Forelimb muscle (tissue), 1 donor: ENCODE measurements around the gene PARD3B. TPM values are rescaled to one million over a fixed set of nuclear protein-coding genes. Genes with fewer than 3 reads are reported as not detected.
"Not testable (repeated sequence)": the region's sequence is repeated elsewhere in the genome, so short reads cannot be mapped to it uniquely, and the experiment has no call there.

Experiments used
- DNase-seq: peaks from one replicate; pipeline ENCODE4 v3.0.0-alpha.2; 2013; ENCODE audit warnings: low read depth
- polyA plus RNA-seq: library from polyadenylated mRNA; unstranded; fragments of 120-200 nt; gene quantifications from one replicate; pipeline ENCODE4 v1.2.1, GENCODE V29; 2013; ENCODE audit not compliant: insufficient read length

Gene PARD3B
- polyA plus RNA-seq, 1 donor: 6.8 TPM

GRCh38 chr2:205188239-205189138 lies 643.2 kb downstream of the PARD3B start:
- no peak for DNase-seq

GRCh38 chr2:205189301-205189700 lies 644.0 kb downstream of the PARD3B start:
- no peak for DNase-seq

DNA sequence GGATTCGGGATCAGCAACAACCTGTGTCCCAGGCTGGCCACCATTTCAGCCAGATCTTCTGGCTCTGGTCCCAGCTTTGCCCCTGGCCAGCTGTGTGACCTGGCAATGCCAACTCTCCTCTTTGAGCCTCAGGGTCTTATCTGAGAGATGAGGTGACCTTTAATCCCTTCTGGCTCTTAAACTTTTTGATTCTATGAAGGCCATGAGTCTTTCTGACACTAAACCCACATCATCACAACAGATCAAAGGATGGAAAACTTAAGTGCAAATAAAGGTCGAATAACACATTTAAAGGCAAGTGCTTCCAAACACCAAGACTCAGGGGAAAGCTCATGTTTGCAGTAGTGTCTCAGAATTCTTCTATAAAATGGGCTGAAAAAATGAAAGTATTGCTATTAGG lies 645.3 kb downstream of the PARD3B start:
- no peak for DNase-seq

DNA sequence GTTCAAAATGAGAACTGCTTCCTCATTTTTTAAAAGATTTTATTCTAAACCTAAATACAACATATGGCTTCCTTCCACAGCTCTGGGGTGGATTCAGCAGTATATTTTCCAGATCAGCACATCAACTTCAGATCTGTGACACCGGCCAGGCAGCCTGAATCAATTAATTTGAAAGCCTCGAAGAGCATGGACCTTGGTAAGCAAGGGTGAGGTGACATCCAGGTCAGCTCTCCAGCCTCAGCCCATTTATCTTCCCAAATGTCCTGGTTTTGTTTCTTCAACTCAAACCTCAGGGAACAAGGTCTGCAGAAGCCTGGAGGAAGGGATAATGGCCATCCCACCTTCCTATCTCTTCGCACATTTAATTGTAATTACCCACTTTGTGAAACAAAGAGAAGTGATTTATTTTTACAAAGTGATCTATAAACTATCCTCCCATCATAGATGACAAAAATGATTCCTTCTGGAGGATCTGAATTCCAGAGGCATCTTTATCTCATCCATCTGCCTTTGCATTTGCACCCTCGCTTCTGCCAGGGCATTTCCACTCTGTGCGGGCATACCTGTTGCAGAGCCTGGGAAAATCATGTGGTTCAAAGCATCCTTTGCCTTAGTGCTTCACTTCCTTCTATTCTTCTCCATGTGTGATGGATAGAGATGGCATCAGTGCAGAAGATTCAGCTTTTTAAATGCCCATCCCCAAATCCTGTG lies 648.0 kb downstream of the PARD3B start:
- DNase-seq: no peak

DNA sequence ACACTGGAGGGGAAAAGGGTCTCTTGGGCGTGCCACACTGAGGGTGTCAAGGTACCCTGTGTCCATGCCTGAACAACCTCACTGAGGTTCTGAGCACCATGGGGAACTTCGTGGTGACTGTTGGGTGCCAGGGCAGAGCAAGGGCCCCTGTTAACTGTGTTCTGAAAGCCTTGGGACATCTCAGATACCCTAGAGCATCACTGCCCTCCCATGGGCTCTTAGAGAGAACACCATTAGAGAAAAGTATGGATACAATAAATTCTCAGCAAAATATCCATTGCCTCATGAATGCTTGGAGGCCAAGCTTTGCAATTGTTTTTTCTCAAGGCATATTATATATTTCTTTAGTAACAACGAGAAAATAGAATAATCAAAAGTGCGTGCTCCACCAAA lies 648.6 kb downstream of the PARD3B start:
- no peak for DNase-seq

DNA sequence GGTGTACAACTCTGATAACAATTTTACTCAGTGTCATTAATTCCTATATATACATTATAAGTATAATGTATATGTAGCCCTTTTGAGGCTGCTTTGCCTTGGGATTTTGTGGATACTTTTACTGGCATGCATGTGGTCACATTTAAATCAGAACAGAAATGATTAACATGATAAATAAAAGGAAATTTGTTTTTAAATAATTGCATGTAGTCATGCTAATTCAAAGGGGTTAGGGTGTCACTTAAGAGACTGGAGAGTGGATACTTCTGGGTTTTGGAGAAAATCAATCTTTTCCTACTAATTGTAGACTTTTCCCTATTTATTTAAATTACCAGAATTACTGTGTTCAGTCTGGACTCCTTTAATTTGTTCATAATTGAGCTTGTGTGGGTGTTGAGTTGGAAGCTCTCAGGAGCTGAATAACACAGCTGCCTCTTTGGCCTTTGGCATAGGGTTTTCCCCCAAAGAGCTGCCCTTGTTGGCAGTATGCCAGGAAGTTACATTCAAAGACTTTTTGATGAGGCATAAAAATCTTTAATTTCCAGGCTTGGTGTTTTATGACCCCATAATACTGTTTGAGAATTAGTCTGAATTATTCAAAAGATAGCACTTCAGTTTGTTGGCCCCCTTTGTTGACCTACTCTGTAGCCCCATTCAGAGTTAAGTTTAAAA lies 652.3 kb downstream of the PARD3B start:
- DNase-seq: no peak

GRCh38 chr2:205198140-205198525 lies 652.9 kb downstream of the PARD3B start:
- no peak for DNase-seq

- no peak for DNase-seq
Observed at GRCh38 chr2:205199165-205199850, 654.0 kb downstream of the PARD3B start.

DNA sequence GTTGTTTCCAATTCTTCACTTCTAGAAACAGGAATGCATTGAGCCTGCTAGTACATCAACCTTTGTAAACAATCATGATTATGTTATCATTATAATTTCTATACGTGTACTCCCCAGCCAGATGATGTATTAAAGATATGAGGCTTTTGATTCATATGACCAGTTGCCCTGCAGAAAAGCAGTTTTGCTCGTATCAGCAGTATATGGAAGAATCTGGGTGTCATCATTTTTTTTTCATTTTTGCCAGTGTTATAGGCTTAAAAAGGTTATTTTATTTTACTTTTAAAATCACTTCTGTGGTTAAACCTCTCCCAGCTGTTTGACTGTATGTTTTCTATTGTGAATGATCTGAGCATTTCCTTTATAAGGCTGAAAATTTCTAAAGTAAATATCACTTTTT lies 665.2 kb downstream of the PARD3B start:
- no peak for DNase-seq

GRCh38 chr2:205212357-205212756 lies 667.1 kb downstream of the PARD3B start:
- no peak for DNase-seq

GRCh38 chr2:205216092-205216491 lies 670.8 kb downstream of the PARD3B start:
- DNase-seq: no peak

GRCh38 chr2:205216580-205216979 lies 671.3 kb downstream of the PARD3B start:
- no peak for DNase-seq

- no peak for DNase-seq
Observed at GRCh38 chr2:205217004-205217403, 671.7 kb downstream of the PARD3B start.

GRCh38 chr2:205218056-205218455 lies 672.8 kb downstream of the PARD3B start:
- DNase-seq: no peak

DNA sequence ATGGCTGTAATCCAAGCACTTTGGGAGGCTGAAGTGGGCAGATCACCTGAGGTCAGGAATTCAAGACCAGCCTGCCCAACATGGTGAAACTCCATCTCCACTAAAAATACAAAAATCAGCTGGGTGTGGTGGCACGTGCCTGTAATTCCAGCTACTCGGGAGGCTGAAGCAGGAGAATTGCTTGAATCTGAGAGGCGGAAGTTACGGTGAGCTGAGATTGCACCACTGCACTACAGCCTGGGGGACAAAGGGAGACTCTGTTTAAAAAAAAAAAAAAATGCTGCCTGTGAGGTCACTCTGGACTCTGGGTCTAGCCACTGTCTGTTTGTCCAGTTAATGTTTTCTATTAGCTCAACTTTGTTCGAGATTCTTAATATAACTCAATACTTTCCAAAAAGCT lies 673.5 kb downstream of the PARD3B start:
- DNase-seq: not testable (repeated sequence)

DNA sequence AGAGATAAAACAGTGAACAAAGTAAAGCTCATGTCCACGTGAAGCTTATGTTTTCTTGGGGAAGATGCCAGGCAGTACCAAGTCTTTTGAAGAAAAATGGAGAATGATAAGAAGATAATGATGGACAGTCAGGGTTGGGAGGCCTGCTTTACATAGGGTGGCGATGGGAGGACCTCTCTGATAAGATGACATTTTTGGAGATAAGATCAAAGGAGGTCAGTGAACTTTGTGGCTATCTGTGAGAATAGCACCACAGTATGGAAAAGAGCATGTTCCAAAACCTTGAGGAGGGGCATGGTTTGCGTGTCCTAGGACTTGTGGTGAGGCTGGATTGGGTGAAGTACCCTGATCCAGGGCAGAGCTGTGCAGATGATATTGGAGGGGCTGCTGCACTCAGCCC lies 675.3 kb downstream of the PARD3B start:
- DNase-seq: no peak

DNA sequence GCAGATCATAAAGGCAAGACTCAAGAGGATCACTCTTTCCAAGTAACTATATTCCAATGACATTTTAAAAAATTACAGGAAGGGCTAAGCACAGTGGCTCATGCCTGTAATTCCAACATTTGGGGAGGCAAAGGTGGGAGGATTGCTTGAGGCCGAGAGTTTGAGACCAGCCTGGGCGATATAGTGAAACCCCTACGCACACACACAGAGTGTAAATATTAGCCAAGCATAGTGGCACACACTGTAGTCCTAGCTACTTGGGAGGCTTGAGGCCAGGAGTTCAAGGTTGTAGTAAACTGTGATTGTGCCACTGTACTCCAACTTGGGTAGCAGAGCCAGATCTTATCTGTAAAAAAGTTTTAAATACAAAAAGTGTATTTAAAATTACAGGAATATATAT lies 686.8 kb downstream of the PARD3B start:
- DNase-seq: no peak

GRCh38 chr2:205235434-205235833 lies 690.2 kb downstream of the PARD3B start:
- DNase-seq: no peak

DNA sequence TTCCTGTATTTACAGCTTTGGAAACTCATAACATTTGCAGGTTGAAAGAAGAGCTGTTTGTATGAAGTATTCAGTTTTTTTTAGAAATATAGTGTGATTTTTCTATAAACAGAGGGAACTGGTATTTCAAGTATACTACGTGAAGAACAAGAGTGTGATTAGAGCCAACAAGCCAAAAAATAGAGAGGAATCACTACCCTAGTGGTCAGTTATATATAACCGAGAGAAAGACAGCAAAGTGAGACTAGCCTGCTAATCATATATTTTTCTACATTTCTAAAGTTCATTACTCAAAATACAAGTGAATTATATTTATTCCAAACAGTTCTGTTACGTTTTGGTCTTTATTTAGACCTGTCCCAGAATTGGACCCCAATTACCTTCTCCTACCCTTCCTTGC lies 692.2 kb downstream of the PARD3B start:
- no peak for DNase-seq

DNA sequence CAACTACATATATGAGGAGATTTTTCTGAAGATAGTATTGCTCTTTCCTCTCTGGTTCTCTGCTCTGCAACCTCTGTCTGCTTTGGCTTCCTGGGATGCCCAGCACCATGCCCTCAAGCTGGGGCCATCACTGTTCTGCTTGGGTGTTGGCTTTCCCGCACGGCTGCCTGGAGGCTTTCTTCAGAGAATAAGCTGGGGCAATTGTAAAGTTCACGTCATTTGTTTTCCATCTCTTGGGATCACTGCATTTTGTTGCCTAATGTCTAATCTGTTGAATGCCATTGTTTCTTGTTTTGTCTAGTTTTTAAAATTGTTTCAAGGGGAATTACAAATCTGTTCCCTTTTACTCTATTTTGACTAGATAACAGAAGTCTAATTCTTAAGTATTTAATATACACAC lies 699.7 kb downstream of the PARD3B start:
- no peak for DNase-seq

DNA sequence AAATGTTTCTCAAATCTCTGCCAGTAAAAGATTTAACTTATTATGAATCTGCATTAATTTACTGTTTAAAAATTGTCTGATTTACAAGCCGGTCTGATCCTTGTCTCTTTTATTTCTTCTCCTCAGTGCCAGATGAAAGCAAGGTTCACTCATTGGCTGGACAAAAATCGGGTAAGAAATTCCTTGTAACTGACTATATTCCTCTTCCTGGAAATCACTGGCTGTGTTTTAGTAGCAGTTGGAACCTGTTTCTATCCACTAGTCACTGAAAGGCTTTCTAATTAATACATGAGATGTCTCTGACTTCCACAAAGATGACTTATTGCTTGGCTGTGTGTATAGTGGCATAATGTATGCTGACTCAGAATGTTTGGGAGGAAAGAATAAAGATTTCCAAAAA lies 700.4 kb downstream of the PARD3B start:
- DNase-seq: peak; percentile 34

- DNase-seq: no peak
Observed at GRCh38 chr2:205259121-205259520, 713.8 kb downstream of the PARD3B start.
